Measurements from ENCODE around the gene DZIP3. TPM values are rescaled to one million over a fixed set of nuclear protein-coding genes. Genes with fewer than 3 reads are reported as not detected.

DZIP3 gene
- total RNA-seq, 6 experiments from 2014 or later = 2.2 to 5.2 (median 3.0) TPM

DNA sequence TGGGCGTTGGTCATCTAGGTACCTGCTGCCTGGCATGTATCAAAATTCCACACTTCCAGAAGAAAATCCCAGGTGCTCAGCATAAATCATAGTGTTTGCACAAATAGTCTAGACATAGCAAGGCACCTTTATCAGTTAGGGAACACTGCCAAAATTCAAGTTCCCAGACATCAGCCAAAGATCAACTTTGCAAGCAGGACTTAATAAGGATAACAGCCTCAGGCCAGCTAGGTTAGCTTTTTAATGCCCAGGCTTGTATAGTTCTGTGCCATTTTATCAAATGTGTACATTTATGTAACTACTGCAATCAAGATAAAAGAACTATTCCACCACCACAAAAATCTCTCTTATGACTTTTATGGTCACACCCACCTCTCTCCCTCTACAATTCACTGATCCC lies 30.7 kb downstream of the DZIP3 start:
- Histone ChIP-seq H3K4me1 (no peaks in the 10 kb centered on the region), H3K4me3 (no peak overlapping the region), H3K36me3 (no peaks in the 10 kb centered on the region), H3K27me3 (no peaks in the 10 kb centered on the region), H3K27ac (no peak overlapping the region), H3K9me3 (no peaks in the 10 kb centered on the region)
- WGBS (ENCODE audit: insufficient coverage, low coverage, low lambda C conversion rate, missing lambda C conversion rate) = 88% methylated on average over 1 of the region's 1 CpG
- ATAC-seq (peak in 3 of 4 donors; percentile 39 to 57 (median 49)), DNase-seq (no peak)
- intact Hi-C loops (cut with DNase I) = no loop called here
- TF ChIP-seq POLR2A (IDR thresholded peaks at IDR 0.05) = no peak
- TF ChIP-seq, protein P1, sequence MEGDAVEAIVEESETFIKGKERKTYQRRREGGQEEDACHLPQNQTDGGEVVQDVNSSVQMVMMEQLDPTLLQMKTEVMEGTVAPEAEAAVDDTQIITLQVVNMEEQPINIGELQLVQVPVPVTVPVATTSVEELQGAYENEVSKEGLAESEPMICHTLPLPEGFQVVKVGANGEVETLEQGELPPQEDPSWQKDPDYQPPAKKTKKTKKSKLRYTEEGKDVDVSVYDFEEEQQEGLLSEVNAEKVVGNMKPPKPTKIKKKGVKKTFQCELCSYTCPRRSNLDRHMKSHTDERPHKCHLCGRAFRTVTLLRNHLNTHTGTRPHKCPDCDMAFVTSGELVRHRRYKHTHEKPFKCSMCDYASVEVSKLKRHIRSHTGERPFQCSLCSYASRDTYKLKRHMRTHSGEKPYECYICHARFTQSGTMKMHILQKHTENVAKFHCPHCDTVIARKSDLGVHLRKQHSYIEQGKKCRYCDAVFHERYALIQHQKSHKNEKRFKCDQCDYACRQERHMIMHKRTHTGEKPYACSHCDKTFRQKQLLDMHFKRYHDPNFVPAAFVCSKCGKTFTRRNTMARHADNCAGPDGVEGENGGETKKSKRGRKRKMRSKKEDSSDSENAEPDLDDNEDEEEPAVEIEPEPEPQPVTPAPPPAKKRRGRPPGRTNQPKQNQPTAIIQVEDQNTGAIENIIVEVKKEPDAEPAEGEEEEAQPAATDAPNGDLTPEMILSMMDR (IDR thresholded peaks at IDR 0.05) = no peak

DNA sequence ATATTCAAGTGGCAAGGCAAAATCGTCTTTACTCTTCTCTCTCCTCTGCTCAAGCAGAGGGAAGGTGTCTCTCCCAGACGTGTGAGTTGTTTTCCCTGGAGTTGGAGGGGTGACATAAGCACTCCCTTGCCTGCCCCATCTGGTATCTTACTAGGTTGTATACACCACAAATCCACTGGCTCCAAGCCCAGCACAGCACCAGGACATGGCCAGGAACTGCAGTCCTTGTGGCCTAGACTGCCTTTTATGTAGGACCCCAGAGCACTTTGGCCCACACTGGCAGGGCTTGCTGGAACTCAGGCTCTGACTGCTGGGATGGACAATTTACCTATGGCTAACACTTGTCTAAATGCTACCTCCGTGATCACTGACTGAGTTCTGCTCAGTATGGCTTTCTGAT lies 34.0 kb downstream of the DZIP3 start:
- Histone ChIP-seq H3K36me3 (no peaks in the 10 kb centered on the region), H3K4me1 (no peaks in the 10 kb centered on the region), H3K4me3 (no peak overlapping the region), H3K27ac (no peak overlapping the region), H3K9me3 (no peaks in the 10 kb centered on the region), H3K27me3 (no peaks in the 10 kb centered on the region)
- no peak for DNase-seq
- TF ChIP-seq, protein P1 (IDR thresholded peaks at IDR 0.05) = no peak
- no peak for TF ChIP-seq POLR2A (IDR thresholded peaks at IDR 0.05)
- 88% methylated on average over 2 of the region's 3 CpGs for WGBS (ENCODE audit: insufficient coverage, low coverage, low lambda C conversion rate, missing lambda C conversion rate)
- intact Hi-C loops (cut with DNase I) = no loop called here
- no peak for ATAC-seq

DNA sequence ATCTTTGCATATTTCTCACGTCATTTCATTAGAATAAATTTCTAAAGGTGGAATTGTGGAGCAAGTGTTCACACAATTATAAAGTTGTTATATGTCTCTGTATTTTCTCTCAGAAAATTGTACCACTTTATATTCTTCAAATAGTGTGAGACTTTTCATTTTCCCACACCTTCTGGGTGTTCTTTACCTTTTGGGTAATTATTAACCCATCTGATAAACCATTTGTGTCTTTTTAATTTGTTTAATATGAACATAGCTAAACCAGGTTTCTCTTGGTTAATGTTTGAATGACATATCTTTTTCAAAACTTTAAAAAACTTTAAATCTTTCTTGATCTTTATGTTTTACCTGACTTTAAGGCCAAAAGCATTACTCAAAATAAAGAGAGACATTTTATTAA lies 40.5 kb downstream of the DZIP3 start:
- no peaks in the 10 kb centered on the region for H3K36me3 ChIP-seq
- intact Hi-C loops (cut with DNase I) = no loop called here
- no peak overlapping the region for H3K4me3 ChIP-seq
- ATAC-seq = peak in 2 of 4 donors; percentile 58 to 60
- no peak overlapping the region for H3K27ac ChIP-seq
- H3K4me1 ChIP-seq = no peaks in the 10 kb centered on the region
- 44% methylated on average over 1 of the region's 1 CpG for WGBS (ENCODE audit: insufficient coverage, low coverage, low lambda C conversion rate, missing lambda C conversion rate)
- H3K9me3 ChIP-seq = no peaks in the 10 kb centered on the region
- DNase-seq = no peak
- no peaks in the 10 kb centered on the region for H3K27me3 ChIP-seq
- TF ChIP-seq, protein P1 (IDR thresholded peaks at IDR 0.05) = no peak
- TF ChIP-seq POLR2A (IDR thresholded peaks at IDR 0.05) = no peak

DNA sequence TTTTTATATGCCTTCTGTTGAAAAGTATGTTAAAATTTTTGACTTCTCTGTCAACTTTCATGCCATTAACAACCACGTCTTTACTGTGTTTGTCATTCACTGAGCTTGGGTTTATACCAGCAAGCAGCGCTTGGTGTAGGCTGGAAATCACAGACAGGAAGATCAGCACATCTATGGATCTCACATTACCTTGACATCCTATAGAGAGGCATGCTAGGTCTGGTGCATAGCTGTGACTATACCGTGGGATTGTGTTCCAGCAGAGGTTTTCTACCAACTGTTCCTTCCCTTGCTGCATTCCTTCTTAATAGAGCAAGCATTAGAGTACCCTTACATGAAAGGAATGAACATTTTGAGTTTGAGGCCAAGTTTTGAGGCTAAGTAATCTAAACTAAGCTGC lies 53.0 kb downstream of the DZIP3 start:
- no peaks in the 10 kb centered on the region for H3K4me1 ChIP-seq
- 91% methylated on average over 3 of the region's 3 CpGs for WGBS (ENCODE audit: insufficient coverage, low coverage, low lambda C conversion rate, missing lambda C conversion rate)

More for the DNA sequence above, 53.0 kb downstream of the DZIP3 start:
- Histone ChIP-seq H3K27me3 (no peaks in the 10 kb centered on the region), H3K36me3 (no peaks in the 10 kb centered on the region), H3K27ac (no peak overlapping the region), H3K4me3 (no peak overlapping the region), H3K9me3 (no peaks in the 10 kb centered on the region)
- intact Hi-C loops (cut with DNase I) = no loop called here
- no peak for DNase-seq
- no peak for ATAC-seq
- no peak for TF ChIP-seq POLR2A (IDR thresholded peaks at IDR 0.05)
- TF ChIP-seq, protein P1 (IDR thresholded peaks at IDR 0.05) = no peak

Data from right lobe of liver (tissue), 6 donors.